Tibial nerve (tissue), 3 donors: ENCODE measurements around the gene E2F7.

Experiments
- CTCF ChIP-seq, 5 experiments: fragments of 200-600 bp in 3 of 5; fragments of 450-650 bp in 2 of 5; sonication (generic) in 3 of 5; IDR thresholded peaks; one replicate each; pipeline ENCODE4 v1.5.1; 2016 to 2019; ENCODE audit warnings: antibody characterized with exemption in 5 of 5, mild to moderate bottlenecking in 3 of 5, moderate library complexity in 2 of 5
- POLR2A ChIP-seq, 2 donors: fragments of 450-650 bp; IDR thresholded peaks; one replicate each; pipeline ENCODE4 v1.6.1; 2017; ENCODE audit warnings: antibody characterized with exemption in 2 of 2, mild to moderate bottlenecking in 2 of 2, moderate library complexity in 2 of 2

DNA sequence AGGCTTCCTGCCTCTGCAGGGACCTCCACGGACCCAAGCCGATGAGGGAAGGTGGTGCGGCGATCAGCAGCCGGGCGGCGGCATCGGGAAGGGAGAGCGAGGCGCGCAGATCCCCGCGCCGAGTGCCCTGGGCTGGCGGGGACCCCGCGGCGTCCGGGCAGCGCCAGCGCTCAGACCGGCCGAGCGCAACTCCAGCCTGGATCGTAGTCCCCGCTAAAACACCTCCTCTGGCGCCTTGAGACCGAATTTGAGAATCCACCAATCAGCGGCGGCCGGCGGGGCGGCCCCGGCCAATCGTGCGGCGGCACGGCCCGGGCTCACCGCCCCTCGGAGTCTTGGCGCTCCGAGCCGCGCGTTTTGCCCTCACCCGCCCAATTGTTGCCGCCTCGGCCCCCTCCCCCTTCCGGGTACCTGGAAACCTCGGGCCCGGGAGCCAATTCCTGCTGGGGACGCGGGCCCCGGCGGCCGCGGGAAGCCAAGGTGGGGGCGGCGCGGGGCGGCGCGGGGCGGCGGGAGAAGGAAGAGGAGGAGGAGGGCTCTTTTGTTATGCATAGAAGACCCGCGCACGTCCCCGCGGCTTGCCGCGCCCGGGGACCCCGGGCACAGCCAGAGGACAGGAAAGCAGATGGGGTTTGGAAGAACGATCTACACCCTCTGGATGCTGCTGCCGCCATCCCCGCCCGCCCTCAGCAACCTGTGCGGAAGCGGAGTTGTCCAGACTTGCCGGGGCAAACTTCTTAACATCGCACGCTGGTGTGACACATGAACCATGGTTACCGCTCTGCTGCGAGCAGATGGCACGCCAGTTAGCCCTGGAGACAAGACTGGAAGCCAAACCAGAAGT is at the start of gene E2F7:
- TF ChIP-seq CTCF (IDR thresholded peaks at IDR 0.05): no peak
- no peak for TF ChIP-seq POLR2A (IDR thresholded peaks at IDR 0.05)
